Medulla oblongata (tissue), 1 donor: ENCODE results near the gene SESTD1.
"Not testable (repeated sequence)": the region's sequence is repeated elsewhere in the genome, so short reads cannot be mapped to it uniquely, and the experiment has no call there.

Experiments used
- DNase-seq: peaks from one replicate; pipeline ENCODE4 v3.0.0-alpha.2; 2015; ENCODE audit errors: extremely low spot score

The SESTD1 gene

GRCh38 chr2:179107737-179108136, 156.9 kb downstream of the SESTD1 start:
- DNase-seq, result no peak

GRCh38 chr2:179106676-179107428, 157.8 kb downstream of the SESTD1 start:
- DNase-seq, result peak; percentile 78

DNA sequence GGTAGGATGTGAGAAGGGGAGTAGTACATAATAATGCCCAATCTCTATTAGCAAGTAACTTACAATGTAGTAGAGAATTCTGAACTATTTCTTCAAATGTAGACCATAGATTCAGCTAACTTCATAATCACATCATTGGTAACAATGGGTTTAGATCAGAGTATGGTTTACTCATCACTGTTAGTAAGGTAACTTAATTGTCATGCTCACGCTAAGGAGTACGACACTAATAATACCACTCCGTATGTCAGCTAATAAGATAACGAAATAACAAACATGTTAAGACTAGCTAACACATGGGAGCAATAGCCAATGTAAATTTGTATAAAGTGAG, 158.3 kb downstream of the SESTD1 start:
- DNase-seq, result no peak

DNA sequence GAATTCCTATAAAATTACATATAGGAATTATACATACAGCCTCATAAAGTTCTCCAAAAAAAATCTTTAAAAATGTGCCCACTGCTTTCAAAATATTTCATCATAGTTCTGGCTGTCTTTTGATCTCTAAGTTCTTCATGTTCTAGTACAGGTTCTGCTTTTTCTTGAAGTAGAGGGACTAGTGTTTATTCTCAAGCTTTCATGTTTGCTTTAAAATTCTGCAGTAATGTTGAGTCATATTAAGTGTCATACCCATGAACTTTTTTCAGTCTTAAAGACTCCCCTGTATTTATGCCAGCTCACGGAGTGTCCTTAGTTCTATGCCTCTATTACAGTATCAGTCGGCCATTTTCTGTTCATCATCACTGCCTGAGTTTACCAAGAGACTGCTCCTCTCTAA, 159.9 kb downstream of the SESTD1 start:
- DNase-seq, result no peak

- no peak for DNase-seq
Measured at GRCh38 chr2:179098080-179098689, 166.4 kb downstream of the SESTD1 start.

- no peak for DNase-seq
Measured at GRCh38 chr2:179097131-179097530, 167.5 kb downstream of the SESTD1 start.

DNA sequence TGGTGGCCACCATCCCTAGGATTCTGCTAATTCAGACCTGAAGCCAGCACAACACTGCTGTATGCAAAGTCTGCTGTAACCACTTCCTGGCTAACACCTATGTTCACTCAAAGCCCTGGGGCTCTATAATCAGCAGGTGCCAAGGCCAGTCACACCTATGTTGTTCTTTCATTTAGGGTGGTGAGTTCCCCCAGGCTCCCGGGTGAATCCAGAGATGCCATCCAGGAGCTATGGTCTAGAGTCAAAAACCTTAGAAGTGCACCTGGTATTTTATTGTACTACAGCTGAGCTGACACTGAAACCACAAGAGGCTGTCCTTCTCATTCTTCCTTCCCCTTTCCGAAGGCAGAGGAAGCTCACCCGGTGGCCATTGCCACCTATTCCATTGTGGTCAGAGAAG, 168.5 kb downstream of the SESTD1 start:
- no peak for DNase-seq

DNA sequence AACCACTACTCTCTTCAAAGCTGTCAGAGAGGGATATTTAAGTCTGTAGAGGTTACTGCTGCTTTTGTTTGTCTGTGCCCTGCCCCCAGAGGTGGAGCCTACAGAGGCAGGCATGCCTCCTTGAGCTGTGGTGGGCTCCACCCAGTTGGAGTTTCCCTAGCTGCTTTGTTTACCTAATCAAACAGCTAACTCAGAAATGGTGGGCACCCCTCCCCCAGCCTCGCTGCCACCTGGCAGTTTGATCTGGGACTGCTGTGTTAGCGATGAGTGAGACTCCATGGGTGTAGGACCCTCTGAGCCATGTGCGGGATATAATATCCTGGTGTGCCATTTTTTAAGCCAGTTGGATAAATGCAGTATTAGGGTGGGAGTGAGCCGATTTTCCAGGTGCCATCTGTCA, 171.7 kb downstream of the SESTD1 start:
- not testable (repeated sequence) for DNase-seq

DNA sequence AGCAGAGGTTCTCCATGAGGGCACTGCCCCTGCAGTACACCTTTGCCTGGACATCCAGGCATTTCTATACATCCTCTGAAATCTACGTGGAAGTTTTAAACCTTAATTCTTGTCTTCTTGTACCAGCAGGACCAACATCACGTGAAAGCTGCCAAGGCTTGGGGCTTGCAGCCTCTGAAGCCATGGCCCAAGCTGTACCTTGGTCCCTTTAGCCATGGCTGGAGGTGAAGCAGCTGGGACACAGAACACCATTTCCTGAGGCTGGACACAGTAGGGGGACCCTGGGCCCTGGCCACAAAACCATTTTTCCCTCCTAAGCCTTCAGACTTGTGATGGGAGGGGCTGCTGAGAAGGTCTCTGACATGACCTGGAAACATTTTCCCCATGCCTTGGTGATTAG, 181.9 kb downstream of the SESTD1 start:
- no peak for DNase-seq

GRCh38 chr2:179081954-179082353, 182.7 kb downstream of the SESTD1 start:
- no peak for DNase-seq

GRCh38 chr2:179072527-179072926, 192.1 kb downstream of the SESTD1 start:
- DNase-seq, result no peak

DNA sequence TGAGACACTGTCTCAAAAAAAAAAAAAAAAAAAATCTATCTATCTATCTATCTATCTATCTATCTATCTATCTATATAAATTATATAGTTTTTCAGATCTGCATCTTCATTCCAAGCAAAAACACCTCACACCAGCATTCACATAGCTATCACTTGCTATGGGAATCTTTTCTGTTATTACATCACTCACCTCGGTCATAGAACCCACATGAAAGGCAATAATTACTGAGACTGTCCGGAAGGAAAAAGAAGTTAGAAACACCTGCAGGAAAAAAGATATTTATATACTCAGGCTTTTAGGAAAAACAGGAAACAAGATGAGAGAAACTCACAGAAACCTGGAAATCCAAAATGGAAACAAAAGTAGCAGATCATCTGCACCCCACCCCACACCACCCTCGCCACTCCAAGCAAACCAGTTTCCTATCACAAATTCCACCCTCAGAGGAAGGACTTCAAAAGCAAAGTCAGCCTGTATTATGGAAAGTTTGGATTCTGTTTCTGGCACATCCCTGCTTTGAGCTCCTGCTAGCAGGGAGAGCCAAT, 192.7 kb downstream of the SESTD1 start:
- no peak for DNase-seq

DNA sequence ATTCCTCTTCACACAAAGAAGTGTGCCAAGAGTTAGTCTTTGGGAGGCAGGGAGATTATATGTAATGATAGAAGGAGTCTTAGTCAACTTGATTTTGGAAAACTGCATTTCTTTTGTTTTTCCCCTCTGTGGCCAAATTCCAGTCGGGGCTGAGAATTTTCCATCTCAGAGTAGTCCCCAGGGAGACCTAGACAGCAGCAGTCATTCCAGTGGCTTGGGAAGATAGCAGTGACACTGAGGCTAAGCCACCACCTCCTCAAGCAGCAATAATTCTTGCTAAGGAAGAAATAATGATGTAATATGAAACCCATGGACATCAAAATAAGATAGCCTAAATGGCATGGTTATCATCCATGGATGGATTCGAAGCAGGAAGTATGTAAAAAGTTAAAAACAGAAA, 193.7 kb downstream of the SESTD1 start:
- no peak for DNase-seq

DNA sequence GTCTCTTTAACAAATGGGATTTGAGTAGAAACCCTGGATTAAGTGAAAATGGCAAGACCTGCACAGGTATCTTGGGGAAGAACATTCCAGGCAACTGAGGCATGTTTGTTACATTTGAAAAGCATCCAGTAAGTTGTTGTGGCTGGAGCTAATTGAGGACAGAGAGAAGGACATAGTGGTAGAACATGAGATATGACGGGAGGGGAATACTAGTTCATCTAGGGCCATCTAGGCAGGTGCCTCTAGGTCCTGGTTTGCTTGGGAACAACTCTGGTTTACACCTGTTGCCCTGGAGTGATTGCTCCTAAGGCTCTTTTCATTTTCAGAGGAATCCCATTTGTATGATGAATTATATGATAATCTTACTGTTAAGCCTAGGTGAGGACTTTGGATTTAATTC, 194.9 kb downstream of the SESTD1 start:
- DNase-seq, result no peak

GRCh38 chr2:179068991-179069643, 195.5 kb downstream of the SESTD1 start:
- DNase-seq, result no peak

- DNase-seq, result no peak
Measured at GRCh38 chr2:179059026-179059700, 205.5 kb downstream of the SESTD1 start.

DNA sequence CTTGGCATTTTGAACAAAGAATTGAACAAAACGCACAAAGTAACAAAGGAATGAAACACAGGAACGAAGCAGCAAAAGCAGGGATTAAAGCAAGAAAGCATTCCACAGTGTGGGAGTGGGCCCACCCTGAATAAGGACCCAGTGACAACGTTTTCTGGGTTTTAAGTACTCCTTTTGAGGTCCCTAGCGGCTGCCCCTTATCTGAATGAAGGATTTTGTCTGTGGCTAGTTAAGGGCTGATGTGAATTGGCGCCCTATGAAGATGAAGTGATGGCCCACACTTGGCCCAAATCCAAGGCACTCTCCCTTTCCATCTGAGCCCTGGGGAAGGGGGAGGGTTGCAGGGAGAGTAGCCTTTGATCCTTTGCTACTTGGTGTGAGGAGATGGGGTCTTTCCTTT, 206.9 kb downstream of the SESTD1 start:
- no peak for DNase-seq

GRCh38 chr2:179053568-179053967, 211.1 kb downstream of the SESTD1 start:
- not testable (repeated sequence) for DNase-seq
